ENCODE data around the gene PHEX.

The PHEX gene

GRCh38 chrX:22021751-22022324 lies 10.3 kb upstream of the PHEX start:
- DNase-seq (ENCODE audit: low read depth in 2 of 2), result no peak
- TF ChIP-seq CTCF (IDR thresholded peaks at IDR 0.05; ENCODE audit: low read depth, low read length), result no peak
- H3K4me3 ChIP-seq (replicated peaks in 1 of 2; ENCODE audit: low read depth in 2 of 2, low read length in 2 of 2), result no peak overlapping the region

- no peak overlapping the region for H3K4me3 ChIP-seq (replicated peaks in 1 of 2; ENCODE audit: low read depth in 2 of 2, low read length in 2 of 2)
- no peak for DNase-seq (ENCODE audit: low read depth in 2 of 2)
- no peak for TF ChIP-seq CTCF (IDR thresholded peaks at IDR 0.05; ENCODE audit: low read depth, low read length)
These were observed 7.5 kb upstream of the PHEX start for GRCh38 chrX:22024577-22024976.

DNA sequence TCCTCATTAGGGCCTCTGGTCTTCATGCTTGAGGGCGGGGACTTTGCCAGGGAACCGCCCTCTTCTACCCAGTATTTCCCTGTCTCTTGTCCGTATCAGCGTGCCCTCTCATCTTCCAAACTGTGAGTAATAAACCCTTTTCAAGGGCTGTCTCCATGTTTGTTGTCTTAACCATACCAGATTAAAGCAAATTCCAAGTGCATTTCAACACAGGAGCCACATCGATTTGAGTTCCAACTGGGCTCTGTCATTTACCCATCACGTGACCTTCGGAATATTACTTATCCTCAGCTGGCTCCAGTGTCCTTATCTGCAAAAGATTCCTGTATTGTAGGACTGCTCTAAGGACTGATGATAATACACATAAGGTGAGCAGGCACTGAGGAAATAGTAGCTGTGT lies 6.4 kb upstream of the PHEX start:
- H3K4me3 ChIP-seq (replicated peaks in 1 of 2; ENCODE audit: low read depth in 2 of 2, low read length in 2 of 2), result no peak overlapping the region
- DNase-seq (ENCODE audit: low read depth in 2 of 2), result peak; percentile 6 to 12
- TF ChIP-seq CTCF (IDR thresholded peaks at IDR 0.05; ENCODE audit: low read depth, low read length), result no peak

GRCh38 chrX:22026731-22027130 lies 5.4 kb upstream of the PHEX start:
- no peak for TF ChIP-seq CTCF (IDR thresholded peaks at IDR 0.05; ENCODE audit: low read depth, low read length)
- DNase-seq (ENCODE audit: low read depth in 2 of 2), result no peak
- no peak overlapping the region for H3K4me3 ChIP-seq (replicated peaks in 1 of 2; ENCODE audit: low read depth in 2 of 2, low read length in 2 of 2)

- no peak for DNase-seq (ENCODE audit: low read depth in 2 of 2)
- no peak for TF ChIP-seq CTCF (IDR thresholded peaks at IDR 0.05; ENCODE audit: low read depth, low read length)
- no peak overlapping the region for H3K4me3 ChIP-seq (replicated peaks in 1 of 2; ENCODE audit: low read depth in 2 of 2, low read length in 2 of 2)
These were observed 381 bp downstream of the PHEX start for GRCh38 chrX:22032506-22032905.

DNA sequence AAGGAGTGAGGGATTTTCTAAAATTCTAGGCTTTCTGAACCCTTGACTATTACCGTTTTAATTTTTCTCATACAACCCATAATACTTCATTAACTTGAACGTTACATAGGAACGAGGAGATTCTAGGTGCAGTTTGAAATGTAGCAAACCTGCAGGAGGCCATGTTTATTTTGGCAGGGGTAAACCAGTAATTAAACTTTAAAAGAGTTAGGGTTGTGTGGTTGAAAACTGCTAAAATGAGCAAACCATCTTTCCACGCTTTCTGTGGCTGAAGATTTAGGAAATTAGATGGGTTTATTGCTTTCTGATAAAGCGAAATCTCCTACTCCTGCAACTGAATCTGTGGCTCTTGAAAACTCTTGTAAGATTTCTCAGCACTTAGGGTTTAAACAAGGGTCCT lies 1.7 kb downstream of the PHEX start:
- TF ChIP-seq CTCF (IDR thresholded peaks at IDR 0.05; ENCODE audit: low read depth, low read length), result no peak
- no peak overlapping the region for H3K4me3 ChIP-seq (replicated peaks in 1 of 2; ENCODE audit: low read depth in 2 of 2, low read length in 2 of 2)
- DNase-seq (ENCODE audit: low read depth in 2 of 2), result no peak

DNA sequence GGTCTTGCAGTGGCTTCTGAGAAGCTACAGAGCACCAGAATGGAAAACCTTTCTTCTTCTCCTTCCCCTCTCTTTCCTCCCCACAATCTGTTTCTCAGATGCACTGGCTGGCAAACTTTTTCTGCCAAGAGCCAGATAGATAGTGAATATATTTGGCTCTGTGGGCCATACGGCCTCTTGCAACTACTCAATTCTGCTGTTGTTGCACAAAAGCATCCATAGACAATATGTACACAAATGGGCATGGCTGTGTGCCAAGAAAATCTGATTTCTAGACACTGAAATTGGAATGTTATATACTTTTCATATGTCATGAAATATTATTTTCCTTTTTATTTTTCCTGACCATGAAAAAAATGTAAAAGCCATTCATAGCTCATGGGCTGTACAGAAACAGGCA lies 3.1 kb downstream of the PHEX start:
- no peak overlapping the region for H3K4me3 ChIP-seq (replicated peaks in 1 of 2; ENCODE audit: low read depth in 2 of 2, low read length in 2 of 2)
- DNase-seq (ENCODE audit: low read depth in 2 of 2), result no peak
- TF ChIP-seq CTCF (IDR thresholded peaks at IDR 0.05; ENCODE audit: low read depth, low read length), result no peak
